PFSK-1 (cell line): Measurements from ENCODE around the gene MIOX.

Source experiments
- FOXP2 ChIP-seq: optimal IDR thresholded peaks from 2 replicates; pipeline ENCODE3; 2011; ENCODE audit warnings: borderline replicate concordance, control low read depth, inconsistent platforms; ENCODE audit not compliant: insufficient read depth; ENCODE audit errors: extremely low read length, extremely low read depth
- POLR2AphosphoS5 ChIP-seq: IDR thresholded peaks from 2 replicates; pipeline ENCODE4 v1.6.1; 2012; ENCODE audit warnings: low read depth, mild to moderate bottlenecking, control low read depth, low read length, moderate library complexity
- REST ChIP-seq, 2 experiments: IDR thresholded peaks; 2 replicates each; pipeline versions ENCODE4 v1.6.1 to v1.8.0; 2011 to 2012; ENCODE audit warnings: low read depth in 2 of 2, low read length in 2 of 2, control low read depth in 1 of 2, inconsistent platforms in 1 of 2, mild to moderate bottlenecking in 1 of 2, moderate library complexity in 1 of 2; ENCODE audit not compliant: insufficient read depth in 1 of 2
- SIN3A ChIP-seq: IDR thresholded peaks from 2 replicates; pipeline ENCODE4 v1.6.1; 2012; ENCODE audit warnings: mild to moderate bottlenecking, low read length, moderate library complexity, borderline replicate concordance; ENCODE audit not compliant: insufficient read depth
- TAF1 ChIP-seq: IDR thresholded peaks from 2 replicates; pipeline ENCODE4 v1.6.1; 2012; ENCODE audit warnings: low read length, control low read depth, borderline replicate concordance; ENCODE audit not compliant: insufficient read depth

Gene MIOX

GRCh38 chr22:50526108-50526833, 39.6 kb downstream of the MIOX start:
- 0 out of 4 replicates have a peak, but pooled peaks of 1 of the 2 experiments have one; percentile 2 for TF ChIP-seq REST (IDR thresholded peaks at IDR 0.05; ENCODE audit: insufficient read depth in 1 of 2, low read depth in 2 of 2, low read length in 2 of 2)
- no peak for TF ChIP-seq FOXP2

GRCh38 chr22:50526834-50527801, 40.5 kb downstream of the MIOX start:
- TF ChIP-seq SIN3A: no peak
- TF ChIP-seq FOXP2: no peak
- TF ChIP-seq POLR2AphosphoS5: peak; percentile 46; the same call in 1 of the 2 replicates
- no peak for TF ChIP-seq REST (IDR thresholded peaks at IDR 0.05; ENCODE audit: insufficient read depth in 1 of 2, low read depth in 2 of 2, low read length in 2 of 2)
- TF ChIP-seq TAF1: no peak

- no peak for TF ChIP-seq TAF1
- TF ChIP-seq SIN3A: no peak
- no peak for TF ChIP-seq REST (IDR thresholded peaks at IDR 0.05; ENCODE audit: insufficient read depth in 1 of 2, low read depth in 2 of 2, low read length in 2 of 2)
- TF ChIP-seq POLR2AphosphoS5: no peak
- no peak for TF ChIP-seq FOXP2
Measured at GRCh38 chr22:50527921-50528681, 41.4 kb downstream of the MIOX start.

DNA sequence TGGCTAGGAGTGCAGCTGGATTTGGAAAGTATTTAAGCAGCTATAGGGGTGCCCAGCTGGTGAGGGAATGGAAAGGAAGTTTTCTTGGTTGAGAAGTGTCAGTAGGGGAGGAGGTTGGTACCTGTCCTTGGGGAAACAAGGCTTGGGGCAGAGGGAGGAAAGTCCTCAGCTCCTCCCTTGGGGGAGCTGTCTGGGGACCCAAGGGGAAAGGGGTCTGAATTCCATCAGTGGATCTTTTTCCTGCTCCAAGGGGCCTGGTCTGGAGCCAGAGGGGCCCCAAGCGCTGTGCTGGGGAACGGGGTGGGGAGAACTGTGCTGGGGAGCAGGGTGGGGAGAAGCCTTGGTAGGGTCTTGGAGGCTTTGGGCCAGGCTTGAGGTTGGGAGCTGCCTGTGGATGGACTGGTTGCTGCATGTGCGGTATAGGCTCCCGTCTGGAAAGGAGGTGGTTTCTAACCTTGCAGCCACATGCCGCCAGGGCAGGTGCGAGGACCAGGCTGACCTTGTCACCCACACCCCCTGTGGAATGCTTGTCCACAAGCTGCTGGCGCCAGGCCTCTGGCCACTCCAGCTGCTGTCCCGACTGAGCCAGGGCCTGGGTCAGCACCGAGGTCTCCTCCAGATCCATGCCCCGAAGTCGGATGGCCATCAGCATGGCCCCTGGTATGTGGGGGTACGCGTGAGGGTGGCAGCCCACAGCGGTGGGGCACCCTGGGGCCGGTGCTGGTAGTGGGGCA, 42.2 kb downstream of the MIOX start:
- no peak for TF ChIP-seq POLR2AphosphoS5
- no peak for TF ChIP-seq SIN3A
- no peak for TF ChIP-seq TAF1
- no peak for TF ChIP-seq FOXP2
- no peak for TF ChIP-seq REST (IDR thresholded peaks at IDR 0.05; ENCODE audit: insufficient read depth in 1 of 2, low read depth in 2 of 2, low read length in 2 of 2)
